ENCODE measurements around the gene DSCAML1.
A peak's percentile ranks its signal among the peaks of the same experiment; 100 is the strongest.

DSCAML1 gene

DNA sequence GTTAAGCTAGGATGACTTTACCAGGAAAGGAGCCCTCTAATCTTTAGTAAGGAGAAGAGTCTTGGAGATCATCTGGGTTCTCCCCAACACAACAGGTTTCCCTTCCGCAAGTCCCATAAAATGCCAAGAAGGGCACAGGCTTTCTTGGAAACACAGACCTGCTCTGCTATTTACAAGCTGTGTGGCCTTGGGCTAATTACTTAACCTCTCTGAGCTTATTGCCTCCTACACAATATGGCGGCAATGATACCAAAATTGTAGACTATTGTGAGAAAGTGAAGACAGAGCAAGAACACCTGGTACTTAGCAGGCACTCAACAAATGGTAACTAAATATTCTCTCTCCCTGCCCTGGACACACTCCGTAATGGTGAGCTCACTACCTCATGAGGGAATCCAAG lies 49.1 kb downstream of the DSCAML1 start:
- no peak for DNase-seq
- no peaks in the 10 kb centered on the region for H3K27me3 ChIP-seq
- H3K9me3 ChIP-seq = no peaks in the 10 kb centered on the region
- TF ChIP-seq, protein P1, sequence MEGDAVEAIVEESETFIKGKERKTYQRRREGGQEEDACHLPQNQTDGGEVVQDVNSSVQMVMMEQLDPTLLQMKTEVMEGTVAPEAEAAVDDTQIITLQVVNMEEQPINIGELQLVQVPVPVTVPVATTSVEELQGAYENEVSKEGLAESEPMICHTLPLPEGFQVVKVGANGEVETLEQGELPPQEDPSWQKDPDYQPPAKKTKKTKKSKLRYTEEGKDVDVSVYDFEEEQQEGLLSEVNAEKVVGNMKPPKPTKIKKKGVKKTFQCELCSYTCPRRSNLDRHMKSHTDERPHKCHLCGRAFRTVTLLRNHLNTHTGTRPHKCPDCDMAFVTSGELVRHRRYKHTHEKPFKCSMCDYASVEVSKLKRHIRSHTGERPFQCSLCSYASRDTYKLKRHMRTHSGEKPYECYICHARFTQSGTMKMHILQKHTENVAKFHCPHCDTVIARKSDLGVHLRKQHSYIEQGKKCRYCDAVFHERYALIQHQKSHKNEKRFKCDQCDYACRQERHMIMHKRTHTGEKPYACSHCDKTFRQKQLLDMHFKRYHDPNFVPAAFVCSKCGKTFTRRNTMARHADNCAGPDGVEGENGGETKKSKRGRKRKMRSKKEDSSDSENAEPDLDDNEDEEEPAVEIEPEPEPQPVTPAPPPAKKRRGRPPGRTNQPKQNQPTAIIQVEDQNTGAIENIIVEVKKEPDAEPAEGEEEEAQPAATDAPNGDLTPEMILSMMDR (IDR thresholded peaks at IDR 0.05; ENCODE audit: low read depth, low read length) = no peak
- no peak overlapping the region for H3K4me3 ChIP-seq (ENCODE audit: low read depth, low read length)
- H3K36me3 ChIP-seq = no peaks in the 10 kb centered on the region
- no peaks in the 10 kb centered on the region for H3K4me1 ChIP-seq

DNA sequence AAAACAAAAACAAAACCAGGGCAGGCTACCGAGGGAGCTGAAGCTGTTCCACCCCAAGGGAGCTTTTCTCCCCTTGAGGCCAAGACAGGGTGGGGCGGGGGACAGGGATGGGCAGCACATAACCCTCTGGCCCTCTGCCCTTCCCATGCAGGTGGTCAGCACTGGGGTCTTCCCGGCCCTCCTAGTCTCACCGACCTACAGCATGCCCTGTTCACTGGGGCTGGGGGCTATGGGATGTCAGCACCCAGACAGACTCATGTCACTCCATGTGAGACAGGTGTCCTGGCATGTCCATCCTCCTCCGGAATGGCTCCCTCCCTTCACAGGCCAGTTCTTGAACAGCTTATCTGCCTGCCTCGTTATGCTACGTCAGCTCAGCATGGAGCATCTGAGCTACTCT lies 51.7 kb downstream of the DSCAML1 start:
- no peak for DNase-seq
- Histone ChIP-seq H3K4me1 (no peaks in the 10 kb centered on the region), H3K36me3 (no peaks in the 10 kb centered on the region), H3K27me3 (no peaks in the 10 kb centered on the region), H3K4me3 (ENCODE audit: low read depth, low read length) (no peak overlapping the region), H3K9me3 (no peaks in the 10 kb centered on the region; the same call in none of the 2 replicates)
- TF ChIP-seq, protein P1 (IDR thresholded peaks at IDR 0.05; ENCODE audit: low read depth, low read length) = no peak

- DNase-seq = no peak
- TF ChIP-seq, protein P1 (IDR thresholded peaks at IDR 0.05; ENCODE audit: low read depth, low read length) = no peak
- H3K9me3 ChIP-seq = no peaks in the 10 kb centered on the region; the same call in none of the 2 replicates
- H3K36me3 ChIP-seq = no peaks in the 10 kb centered on the region
- no peaks in the 10 kb centered on the region for H3K4me1 ChIP-seq
- H3K27me3 ChIP-seq = no peaks in the 10 kb centered on the region
- no peak overlapping the region for H3K4me3 ChIP-seq (ENCODE audit: low read depth, low read length)
These were observed 52.4 kb downstream of the DSCAML1 start for GRCh38 chr11:117744471-117745150.

- TF ChIP-seq, protein P1 (IDR thresholded peaks at IDR 0.05; ENCODE audit: low read depth, low read length) = no peak
- H3K4me1 ChIP-seq = no peaks in the 10 kb centered on the region
- H3K9me3 ChIP-seq = no peaks in the 10 kb centered on the region; the same call in none of the 2 replicates
- DNase-seq = peak; percentile 69
- H3K36me3 ChIP-seq = no peaks in the 10 kb centered on the region
- H3K4me3 ChIP-seq (ENCODE audit: low read depth, low read length) = no peak overlapping the region
- no peaks in the 10 kb centered on the region for H3K27me3 ChIP-seq
These were observed 53.7 kb downstream of the DSCAML1 start for GRCh38 chr11:117743121-117743815.

DNA sequence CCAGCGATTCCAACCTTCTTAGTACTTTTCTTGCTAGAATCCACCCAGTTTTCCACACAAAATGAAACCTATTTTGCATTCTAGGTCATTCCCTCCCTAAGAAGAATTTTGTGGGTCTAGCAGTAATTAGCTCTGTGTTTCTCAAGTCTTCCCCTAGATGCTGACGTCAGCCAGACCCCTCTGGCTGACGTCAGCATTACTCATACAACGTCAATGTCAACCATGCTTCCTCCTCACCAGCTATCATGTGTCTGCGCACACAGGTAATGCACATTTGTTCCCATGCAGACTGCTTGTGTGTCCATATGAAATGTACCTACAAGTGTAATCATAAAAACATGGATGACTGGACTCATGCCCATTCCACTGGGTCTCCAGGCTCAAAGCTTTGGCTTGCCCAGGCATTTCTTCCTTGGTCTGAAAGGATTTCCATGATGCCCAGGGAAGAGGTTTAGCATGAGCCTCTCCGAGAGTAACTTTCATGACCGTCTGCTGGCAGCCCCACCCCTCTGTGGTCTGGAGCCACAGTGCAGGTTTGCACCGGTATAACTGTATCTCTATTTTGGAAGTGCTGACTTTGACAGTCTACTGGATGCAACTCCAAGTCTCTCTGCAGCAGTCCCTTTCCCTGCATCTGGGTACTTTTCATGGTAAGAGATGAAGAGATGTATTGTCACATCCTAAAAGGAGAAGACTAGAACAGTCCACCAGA lies 58.6 kb downstream of the DSCAML1 start:
- Histone ChIP-seq H3K36me3 (no peaks in the 10 kb centered on the region), H3K4me3 (ENCODE audit: low read depth, low read length) (no peak overlapping the region), H3K4me1 (peaks cover 6% of the 10 kb centered on the region), H3K27me3 (no peaks in the 10 kb centered on the region), H3K9me3 (no peaks in the 10 kb centered on the region; the same call in none of the 2 replicates)
- TF ChIP-seq, protein P1 (IDR thresholded peaks at IDR 0.05; ENCODE audit: low read depth, low read length) = no peak
- DNase-seq = no peak
